SK-MEL-5 (cell line): ENCODE data around the gene GALNT10. TPM values are rescaled to one million over a fixed set of nuclear protein-coding genes. Genes with fewer than 3 reads are reported as not detected.

ENCODE experiments used
- DNase-seq: peaks from one replicate; pipeline ENCODE4 v3.0.0-alpha.2; 2016; ENCODE audit warnings: low read depth, low spot score
- in situ Hi-C: cut with HindIII; loops from 2 replicates; pipeline ENCODE4 v1.10.0; 2016; ENCODE audit warnings: low sequenced_read_pairs, high pct_unique_total_duplicates, low pct_unique_long_range_greater_than_20kb
- total RNA-seq: library from RNA; depleted of rRNA; stranded (reverse); fragments of >200 nt; shearing (Covaris generic); gene quantifications from 2 replicates; pipeline ENCODE4 v1.2.3, GENCODE V29; 2014

GALNT10 gene
- total RNA-seq, 1 experiment from 2014 or later, result 8.7 TPM

- in situ Hi-C loops, result no loop called here
- no peak for DNase-seq
Measured at GRCh38 chr5:154215571-154216325, 25.2 kb downstream of the GALNT10 start.

DNA sequence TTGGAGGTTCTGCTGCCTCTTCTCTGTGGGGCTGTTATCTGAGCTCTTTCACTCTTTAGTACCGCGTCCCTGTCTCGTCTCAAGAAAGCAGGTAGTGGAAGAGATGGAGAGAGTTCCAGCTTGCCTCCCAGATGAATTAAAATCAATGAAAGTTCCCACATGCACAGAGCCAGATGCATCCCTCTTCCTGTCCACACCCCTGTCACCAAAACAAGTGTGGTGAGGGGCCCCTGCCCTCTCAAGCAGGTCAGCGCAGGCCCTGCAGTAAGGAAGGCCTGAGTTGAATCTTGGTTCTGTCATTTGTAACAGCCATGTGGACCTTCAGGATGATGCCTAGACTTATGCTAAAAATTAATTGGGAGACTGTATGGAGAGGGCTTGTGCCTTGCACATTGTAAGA lies 26.9 kb downstream of the GALNT10 start:
- in situ Hi-C loops, result no loop called here
- DNase-seq, result no peak

DNA sequence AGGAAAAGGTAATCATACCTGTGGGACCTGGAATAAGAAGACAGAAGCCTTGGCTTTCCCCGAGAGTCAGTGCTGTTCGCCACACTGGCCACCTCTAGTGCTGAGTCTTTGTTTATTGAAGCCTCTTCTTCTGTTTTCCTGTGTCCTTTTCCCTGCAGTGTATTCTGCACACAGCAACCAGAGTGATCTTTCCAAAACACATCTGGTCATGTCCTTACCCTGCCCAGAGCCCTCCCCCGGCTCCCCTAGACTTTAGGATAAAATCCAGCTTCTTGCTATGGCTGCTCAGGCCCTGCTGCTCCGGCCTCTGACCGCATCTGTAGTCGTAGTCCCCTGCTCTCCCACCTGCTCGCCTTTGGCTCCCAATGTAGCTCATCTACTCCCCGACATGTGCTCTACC lies 28.3 kb downstream of the GALNT10 start:
- in situ Hi-C loops, result no loop called here
- DNase-seq, result no peak

GRCh38 chr5:154220625-154221024 lies 30.1 kb downstream of the GALNT10 start:
- in situ Hi-C loops, result no loop called here
- no peak for DNase-seq

GRCh38 chr5:154221371-154221896 lies 30.9 kb downstream of the GALNT10 start:
- in situ Hi-C loops, result no loop called here
- DNase-seq, result no peak

DNA sequence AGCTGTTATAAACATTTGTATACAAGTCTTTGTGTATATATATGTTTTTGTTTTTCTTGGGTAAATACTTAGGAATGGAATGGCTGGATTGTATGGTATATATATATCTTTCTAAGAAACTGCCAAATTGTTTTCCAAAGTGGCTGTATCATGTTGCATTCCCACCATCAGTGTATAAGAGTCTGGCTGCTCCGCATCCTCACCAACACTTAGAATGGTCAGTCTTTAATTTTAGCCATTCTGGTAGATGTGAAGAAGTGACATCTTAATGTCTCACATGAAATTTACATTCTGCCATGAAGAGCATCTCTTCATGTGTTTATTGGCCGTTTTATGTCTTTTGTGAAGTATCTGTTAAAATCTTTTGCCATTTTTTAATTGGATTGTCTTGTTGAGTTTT lies 31.9 kb downstream of the GALNT10 start:
- in situ Hi-C loops, result no loop called here
- DNase-seq, result no peak

- DNase-seq, result no peak
- in situ Hi-C loops, result no loop called here
Measured at GRCh38 chr5:154223320-154223719, 32.8 kb downstream of the GALNT10 start.

GRCh38 chr5:154227090-154227489 lies 36.6 kb downstream of the GALNT10 start:
- in situ Hi-C loops, result no loop called here
- no peak for DNase-seq

- in situ Hi-C loops, result no loop called here
- DNase-seq, result no peak
Measured at GRCh38 chr5:154228696-154229095, 38.2 kb downstream of the GALNT10 start.

- no peak for DNase-seq
- in situ Hi-C loops, result no loop called here
Measured at GRCh38 chr5:154230526-154230925, 40.0 kb downstream of the GALNT10 start.

- DNase-seq, result no peak
- in situ Hi-C loops, result no loop called here
Measured at GRCh38 chr5:154234551-154234950, 44.0 kb downstream of the GALNT10 start.

GRCh38 chr5:154236011-154236410 lies 45.5 kb downstream of the GALNT10 start:
- in situ Hi-C loops, result no loop called here
- no peak for DNase-seq

DNA sequence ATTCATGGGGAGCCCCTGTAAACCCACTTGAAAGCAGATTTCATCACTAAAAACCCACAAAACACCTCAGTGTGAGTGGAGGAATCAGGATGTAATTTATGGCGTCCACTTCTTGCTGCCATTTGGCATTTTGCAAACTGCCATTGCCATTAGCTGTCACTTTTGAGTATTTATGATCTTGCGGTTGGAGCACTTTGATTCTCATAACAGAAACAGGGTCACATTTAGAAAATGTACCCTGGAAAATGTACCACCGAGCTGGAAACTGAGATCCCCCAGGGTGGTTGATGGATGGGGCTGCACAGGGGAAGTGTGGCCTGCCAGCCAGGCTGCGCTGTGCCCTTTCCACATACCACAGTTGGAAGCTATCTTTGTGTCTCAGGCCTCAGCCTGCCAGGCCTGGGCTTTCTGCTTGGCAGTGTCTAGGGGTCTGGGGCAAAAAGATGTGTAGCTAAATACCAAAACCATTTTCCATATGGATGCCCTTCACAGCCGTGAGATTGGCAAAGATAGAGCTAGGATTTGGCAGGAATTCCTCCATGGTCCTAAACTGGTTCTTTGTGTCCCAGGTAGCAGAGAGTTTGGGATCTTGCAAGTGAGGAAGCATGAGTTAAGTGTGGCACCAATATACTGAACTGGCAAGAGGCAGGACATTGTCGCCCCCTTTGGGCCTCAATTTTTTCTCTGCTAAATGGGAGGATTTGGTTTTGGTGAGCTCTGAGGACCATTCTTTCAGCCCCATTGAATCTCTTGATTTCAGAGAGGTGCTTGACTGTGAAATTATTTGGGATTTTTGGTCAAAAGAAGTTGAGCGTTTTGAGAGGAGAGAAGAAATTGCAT lies 46.2 kb downstream of the GALNT10 start:
- in situ Hi-C loops, result no loop called here
- DNase-seq, result no peak

DNA sequence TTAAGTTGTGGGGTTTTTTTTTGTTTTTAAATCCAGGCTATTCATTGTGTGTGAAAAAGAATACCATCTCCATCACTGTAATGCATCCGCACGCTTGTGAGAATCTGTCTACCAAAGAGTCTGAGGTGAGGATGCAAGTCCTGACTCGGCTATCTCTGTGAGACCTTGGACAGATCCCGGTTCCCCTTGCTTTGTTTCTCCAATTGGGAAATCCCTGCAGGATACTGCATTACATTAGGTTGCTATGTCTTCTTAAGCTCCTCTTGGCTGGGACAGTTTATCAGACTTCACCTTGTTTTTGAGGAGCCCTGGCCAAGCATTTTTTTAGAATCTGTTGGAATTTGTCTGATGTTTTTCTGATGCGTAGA lies 46.8 kb downstream of the GALNT10 start:
- in situ Hi-C loops, result no loop called here
- no peak for DNase-seq

DNA sequence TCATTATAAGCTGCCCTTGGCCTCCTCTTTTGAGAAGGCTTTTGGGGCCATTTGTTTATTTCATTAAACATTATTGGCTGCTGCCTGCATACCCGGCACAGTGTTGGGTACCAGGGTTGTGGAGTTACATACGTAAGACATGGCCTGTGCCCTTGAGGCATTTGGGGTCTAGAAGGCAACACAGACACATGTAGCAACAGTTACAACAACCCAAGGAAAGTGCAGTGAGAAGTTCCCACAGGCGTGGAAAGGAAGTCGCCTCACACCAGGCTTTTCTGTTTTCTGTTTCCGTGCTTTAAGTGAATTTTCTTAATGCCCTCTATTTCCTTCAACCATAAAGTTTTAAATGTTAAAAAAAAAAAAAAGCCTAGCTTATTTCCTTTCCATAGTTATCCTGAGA lies 47.4 kb downstream of the GALNT10 start:
- DNase-seq, result no peak
- in situ Hi-C loops, result no loop called here

GRCh38 chr5:154238776-154239481 lies 48.4 kb downstream of the GALNT10 start:
- no peak for DNase-seq
- in situ Hi-C loops, result no loop called here

DNA sequence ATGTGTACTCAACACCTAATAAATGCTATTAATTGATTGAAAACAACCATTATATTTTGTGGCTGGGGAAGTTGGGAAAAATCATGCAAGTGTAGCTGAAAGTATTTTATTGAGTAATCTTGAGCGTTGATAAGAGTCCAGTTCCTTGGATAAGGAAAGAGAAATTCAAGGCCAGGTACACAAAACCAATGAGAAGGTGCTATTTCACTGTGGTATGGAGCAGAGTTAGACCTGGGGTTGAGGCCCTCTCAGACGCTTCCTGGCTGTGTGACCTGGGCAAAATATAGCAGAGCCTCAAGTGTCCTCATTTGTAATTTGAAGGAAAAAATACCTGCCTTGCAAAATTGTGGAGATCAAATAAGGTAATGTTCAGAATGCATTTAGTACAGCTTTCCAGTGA lies 50.1 kb downstream of the GALNT10 start:
- in situ Hi-C loops, result no loop called here
- no peak for DNase-seq

DNA sequence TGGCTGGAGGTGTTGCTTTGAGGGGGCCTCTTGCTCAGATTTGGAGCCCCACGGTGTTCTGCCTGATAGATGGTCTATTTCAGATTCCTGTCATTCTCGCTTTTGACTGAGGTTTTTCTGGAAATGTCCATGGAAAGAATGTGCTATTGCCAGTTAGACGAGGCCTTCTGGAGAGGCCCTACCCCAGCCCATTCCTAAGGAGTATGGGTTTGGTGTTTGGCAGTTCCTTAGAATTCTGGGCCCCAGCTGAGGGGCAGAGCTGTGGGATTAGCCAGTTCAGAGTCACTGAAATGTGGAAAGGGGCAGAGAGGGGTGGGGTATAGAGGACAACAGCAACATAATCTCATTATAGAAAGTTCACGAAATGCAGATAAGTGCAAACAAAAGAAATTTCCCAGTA lies 50.5 kb downstream of the GALNT10 start:
- DNase-seq, result no peak
- in situ Hi-C loops, result no loop called here
